ENCODE data around the gene NPY5R. TPM values are rescaled to one million over a fixed set of nuclear protein-coding genes. Genes with fewer than 3 reads are reported as not detected.

NPY5R gene
- total RNA-seq, 2 experiments from 2014 or later = not detected

DNA sequence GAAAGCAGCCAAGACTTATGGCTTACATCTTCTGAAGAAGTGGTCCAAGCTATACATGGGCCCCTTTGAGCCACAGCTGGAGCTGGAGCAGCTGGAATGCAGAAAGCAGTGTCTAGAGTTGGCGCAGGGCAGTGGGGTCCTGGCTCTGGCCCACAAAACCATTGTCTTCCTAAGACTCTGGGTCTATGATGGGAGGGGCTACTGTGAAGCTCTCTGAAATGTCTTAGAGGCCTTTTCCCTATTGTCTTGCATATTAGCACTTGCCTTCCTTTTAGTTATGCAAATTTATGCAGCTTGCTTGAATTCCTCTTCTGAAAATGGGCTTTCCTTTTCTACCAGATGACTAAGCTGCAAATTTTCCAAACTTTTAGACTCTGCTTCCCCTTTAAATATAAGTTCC, 26.6 kb upstream of the NPY5R start:
- Mint-ChIP-seq H3K27me3 (peaks cover 7% of the 10 kb centered on the region), H3K36me3 (ENCODE audit: low read depth) (no peaks in the 10 kb centered on the region), H3K9me3 (peaks cover 14% of the 10 kb centered on the region), H3K4me3 (no peak overlapping the region), H3K4me1 (ENCODE audit: low read depth) (no peaks in the 10 kb centered on the region), H3K27ac (no peak overlapping the region)
- ChIA-PET POLR2A (no interaction called here), CTCF (no interaction called here)
- DNase-seq = no peak
- TF ChIP-seq, protein P1, sequence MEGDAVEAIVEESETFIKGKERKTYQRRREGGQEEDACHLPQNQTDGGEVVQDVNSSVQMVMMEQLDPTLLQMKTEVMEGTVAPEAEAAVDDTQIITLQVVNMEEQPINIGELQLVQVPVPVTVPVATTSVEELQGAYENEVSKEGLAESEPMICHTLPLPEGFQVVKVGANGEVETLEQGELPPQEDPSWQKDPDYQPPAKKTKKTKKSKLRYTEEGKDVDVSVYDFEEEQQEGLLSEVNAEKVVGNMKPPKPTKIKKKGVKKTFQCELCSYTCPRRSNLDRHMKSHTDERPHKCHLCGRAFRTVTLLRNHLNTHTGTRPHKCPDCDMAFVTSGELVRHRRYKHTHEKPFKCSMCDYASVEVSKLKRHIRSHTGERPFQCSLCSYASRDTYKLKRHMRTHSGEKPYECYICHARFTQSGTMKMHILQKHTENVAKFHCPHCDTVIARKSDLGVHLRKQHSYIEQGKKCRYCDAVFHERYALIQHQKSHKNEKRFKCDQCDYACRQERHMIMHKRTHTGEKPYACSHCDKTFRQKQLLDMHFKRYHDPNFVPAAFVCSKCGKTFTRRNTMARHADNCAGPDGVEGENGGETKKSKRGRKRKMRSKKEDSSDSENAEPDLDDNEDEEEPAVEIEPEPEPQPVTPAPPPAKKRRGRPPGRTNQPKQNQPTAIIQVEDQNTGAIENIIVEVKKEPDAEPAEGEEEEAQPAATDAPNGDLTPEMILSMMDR (IDR thresholded peaks at IDR 0.05) = no peak
- intact Hi-C loops (cut with micrococcal nuclease) = no loop called here
- no peak for ATAC-seq

- H3K9me3 Mint-ChIP-seq = no peaks in the 10 kb centered on the region
- CTCF ChIA-PET = interaction anchor here (1.2 to 2.1 kb wide), 3 partner anchors 11 to 32 kb away, joined by 3 to 7 read pairs (median 3); no protein-coding TSS in a partner anchor
- TF ChIP-seq, protein P1 (IDR thresholded peaks at IDR 0.05) = no peak
- peaks cover 40% of the 10 kb centered on the region for H3K27me3 Mint-ChIP-seq
- DNase-seq (no peak), ATAC-seq (no peak)
- POLR2A ChIA-PET = no interaction called here
- intact Hi-C loops (cut with micrococcal nuclease) = no loop called here
- peaks cover 9% of the 10 kb centered on the region for H3K4me1 Mint-ChIP-seq (ENCODE audit: low read depth)
- no peaks in the 10 kb centered on the region for H3K36me3 Mint-ChIP-seq (ENCODE audit: low read depth)
- H3K27ac Mint-ChIP-seq = no peak overlapping the region
- H3K4me3 Mint-ChIP-seq = no peak overlapping the region
Observed at GRCh38 chr4:163330916-163331628, 12.6 kb upstream of the NPY5R start.

DNA sequence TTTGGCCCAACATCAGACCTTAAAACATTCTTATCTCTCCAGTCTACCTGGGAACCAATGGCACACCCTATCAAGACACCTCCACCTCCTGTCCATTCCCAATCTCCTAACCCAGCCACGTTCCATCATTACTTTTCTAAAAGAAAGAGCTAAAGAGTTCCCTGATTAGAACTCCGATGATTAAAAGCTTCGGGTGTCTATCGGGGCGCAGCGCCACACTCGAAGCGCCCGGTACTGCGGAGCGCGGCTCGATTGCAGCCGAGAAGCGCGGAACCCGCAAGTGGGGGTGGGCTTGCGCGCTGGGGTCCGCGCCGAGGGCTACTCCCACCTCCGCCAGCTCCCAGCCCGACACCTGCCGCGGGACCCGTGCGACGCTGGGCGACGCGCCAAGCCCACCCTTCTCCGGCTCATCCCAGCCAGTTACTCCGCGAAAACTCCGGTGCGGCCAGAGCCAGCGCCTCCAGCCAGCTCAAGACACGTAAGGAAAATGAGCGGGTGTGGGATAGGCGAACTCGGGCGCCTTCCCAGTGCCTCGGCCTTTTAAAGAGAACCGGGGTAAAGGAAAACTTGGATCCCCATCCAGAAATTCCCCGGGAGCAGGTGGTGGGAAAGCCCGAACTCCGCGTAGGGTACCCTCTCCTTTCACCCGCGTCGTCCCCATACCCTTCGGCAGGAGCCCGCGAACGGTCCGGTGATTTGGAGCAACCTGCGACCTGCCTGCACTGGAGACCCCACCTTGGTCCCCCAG, 11.9 kb upstream of the NPY5R start:
- peaks cover 42% of the 10 kb centered on the region for H3K27me3 Mint-ChIP-seq
- ChIA-PET CTCF (interaction anchor here (1.2 to 2.1 kb wide), 4 partner anchors 11 to 48 kb away, joined by 3 to 7 read pairs (median 4); no protein-coding TSS in a partner anchor), POLR2A (no interaction called here)
- DNase-seq (no peak), ATAC-seq (no peak)
- H3K4me3 Mint-ChIP-seq = peak overlapping the region; percentile 36
- intact Hi-C loops (cut with micrococcal nuclease) = no loop called here
- peaks cover 9% of the 10 kb centered on the region for H3K4me1 Mint-ChIP-seq (ENCODE audit: low read depth)
- no peaks in the 10 kb centered on the region for H3K9me3 Mint-ChIP-seq
- no peak overlapping the region for H3K27ac Mint-ChIP-seq
- TF ChIP-seq, protein P1 (IDR thresholded peaks at IDR 0.05) = no peak
- no peaks in the 10 kb centered on the region for H3K36me3 Mint-ChIP-seq (ENCODE audit: low read depth)

DNA sequence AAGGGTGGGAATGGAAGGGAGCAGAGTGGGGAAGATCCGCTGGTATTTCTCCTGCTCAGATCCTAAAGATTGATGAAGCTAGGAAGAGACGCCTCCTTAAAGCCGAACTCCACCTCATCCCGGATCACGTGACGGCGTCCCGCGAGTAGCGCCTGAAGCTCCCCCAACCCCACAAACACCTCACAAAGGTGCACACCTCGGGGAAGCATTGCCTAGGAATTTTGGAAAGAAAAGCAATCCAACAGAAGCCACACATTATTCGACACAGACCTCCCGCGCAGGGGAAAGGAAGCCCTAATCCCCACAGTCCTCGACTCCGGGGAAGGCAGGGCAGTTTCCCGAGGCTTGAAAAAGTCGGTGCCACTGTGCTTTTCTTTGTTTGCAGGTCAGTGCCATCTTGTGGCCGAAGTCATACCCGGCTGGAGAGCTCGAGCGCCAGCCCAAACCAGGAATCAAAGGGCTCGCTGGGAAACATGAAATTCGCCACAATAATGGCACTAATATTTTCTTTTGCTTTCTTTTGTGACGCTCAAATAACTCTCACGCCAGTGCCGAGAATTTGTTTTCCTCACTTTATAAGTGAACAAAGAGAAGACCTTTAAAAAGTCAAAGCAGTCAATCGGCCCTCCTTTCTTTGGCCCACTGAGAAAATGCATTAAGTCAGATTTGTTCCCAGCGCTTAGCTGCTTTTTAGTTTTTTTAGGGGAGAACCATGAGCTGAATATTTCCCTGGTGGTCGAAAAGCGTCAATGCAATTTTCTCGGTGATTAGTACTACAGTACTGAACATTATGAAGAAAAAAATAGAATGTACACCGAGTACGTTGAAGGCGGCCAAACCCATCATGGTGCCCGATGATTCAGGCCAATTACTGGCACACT, 10.9 kb upstream of the NPY5R start, which contains the start of gene NPY1R:
Gene NPY1R, minus strand, starts transcription at position 71 of the 881 bp plus-strand sequence. CDS start 6,042 bp downstream, outside the sequence.
- peak within 1 kb of the TSS; percentile 36 for H3K4me3 Mint-ChIP-seq
- H3K9me3 Mint-ChIP-seq = no peaks in the 10 kb centered on the region
- ATAC-seq (peak; percentile 61), DNase-seq (peak; percentile 55)
- no peaks in the 10 kb centered on the region for H3K36me3 Mint-ChIP-seq (ENCODE audit: low read depth)
- no peak within 1 kb of the TSS for H3K27ac Mint-ChIP-seq
- intact Hi-C loops (cut with micrococcal nuclease) = no loop called here
- peaks cover 40% of the 10 kb centered on the region for H3K27me3 Mint-ChIP-seq
- peaks cover 9% of the 10 kb centered on the region for H3K4me1 Mint-ChIP-seq (ENCODE audit: low read depth)
- TF ChIP-seq, protein P1 (IDR thresholded peaks at IDR 0.05) = no peak
- CTCF ChIA-PET = interaction anchor here (0.7 to 2.1 kb wide), 7 partner anchors 10 to 183 kb away, joined by 3 to 7 read pairs (median 4); no protein-coding TSS in a partner anchor
- POLR2A ChIA-PET = no interaction called here

Measured in activated CD8-positive, alpha-beta T cell treated with anti-CD3 and anti-CD28 coated beads for 36 hours (primary cell).